ENCODE measurements around the gene SSU72.
A peak's percentile ranks its signal among the peaks of the same experiment; 100 is the strongest.

Gene SSU72

GRCh38 chr1:1583347-1584010 is 8.8 kb upstream of the SSU72 start:
- in situ Hi-C loops (cut with MboI; ENCODE audit: low sequenced_read_pairs, unreplicated experiment), result no loop called here
- no peak for TF ChIP-seq CTCF (IDR thresholded peaks at IDR 0.05; ENCODE audit: borderline replicate concordance, control extremely low read depth, extremely low read depth, insufficient read depth, missing control alignments)
- DNase-seq (ENCODE audit: low spot score), result no peak

GRCh38 chr1:1582585-1583346 is 8.1 kb upstream of the SSU72 start:
- DNase-seq (ENCODE audit: low spot score), result no peak
- in situ Hi-C loops (cut with MboI; ENCODE audit: low sequenced_read_pairs, unreplicated experiment), result no loop called here
- no peak for TF ChIP-seq CTCF (IDR thresholded peaks at IDR 0.05; ENCODE audit: borderline replicate concordance, control extremely low read depth, extremely low read depth, insufficient read depth, missing control alignments)

GRCh38 chr1:1578371-1578940 is 3.8 kb upstream of the SSU72 start:
- TF ChIP-seq CTCF (IDR thresholded peaks at IDR 0.05; ENCODE audit: borderline replicate concordance, control extremely low read depth, extremely low read depth, insufficient read depth, missing control alignments), result no peak
- in situ Hi-C loops (cut with MboI; ENCODE audit: low sequenced_read_pairs, unreplicated experiment), result no loop called here
- no peak for DNase-seq (ENCODE audit: low spot score)

- in situ Hi-C loops (cut with MboI; ENCODE audit: low sequenced_read_pairs, unreplicated experiment), result no loop called here
- TF ChIP-seq CTCF (IDR thresholded peaks at IDR 0.05; ENCODE audit: borderline replicate concordance, control extremely low read depth, extremely low read depth, insufficient read depth, missing control alignments), result no peak
- no peak for DNase-seq (ENCODE audit: low spot score)
Measured at GRCh38 chr1:1577367-1578011, 2.8 kb upstream of the SSU72 start.

GRCh38 chr1:1573843-1574720 is 581 bp downstream of the SSU72 start:
- in situ Hi-C loops (cut with MboI; ENCODE audit: low sequenced_read_pairs, unreplicated experiment), result no loop called here
- peak; percentile 16 for TF ChIP-seq CTCF (IDR thresholded peaks at IDR 0.05; ENCODE audit: borderline replicate concordance, control extremely low read depth, extremely low read depth, insufficient read depth, missing control alignments)
- DNase-seq (ENCODE audit: low spot score), result peak; percentile 90

- in situ Hi-C loops (cut with MboI; ENCODE audit: low sequenced_read_pairs, unreplicated experiment), result no loop called here
- no peak for DNase-seq (ENCODE audit: low spot score)
- TF ChIP-seq CTCF (IDR thresholded peaks at IDR 0.05; ENCODE audit: borderline replicate concordance, control extremely low read depth, extremely low read depth, insufficient read depth, missing control alignments), result no peak
Measured at GRCh38 chr1:1569341-1569740, 5.3 kb downstream of the SSU72 start.
